RWPE1 (cell line): Measurements from ENCODE around the gene KIFAP3.
"Not testable (repeated sequence)": the region's sequence is repeated elsewhere in the genome, so short reads cannot be mapped to it uniquely, and the experiment has no call there.

Experiments
- CTCF ChIA-PET: fragments of 350-600 bp; sonication (Branson Sonifier 250); formaldehyde crosslinking; extraction: SDS; loops from one replicate; lab custom pipeline; 2021; lab: Yijun Ruan, JAX
- POLR2A ChIA-PET: fragments of 400-600 bp; formaldehyde crosslinking; extraction: SDS; loops from one replicate; lab custom pipeline; 2020; ENCODE audit warnings: antibody characterized with exemption; ENCODE audit not compliant: low non-redundant PET; lab: Yijun Ruan, JAX
- DNase-seq: peaks from one replicate; pipeline ENCODE4 v3.0.0; 2012; ENCODE audit warnings: low spot score
- H3K27ac ChIP-seq: fragments of 450-650 bp; 2 replicates; pipeline ENCODE4 v1.5.1; 2017
- CTCF ChIP-seq: fragments of 450-650 bp; conservative IDR thresholded peaks from 2 replicates; pipeline ENCODE4 v1.5.1; 2017; ENCODE audit warnings: low read depth, mild to moderate bottlenecking

KIFAP3 gene

GRCh38 chr1:170012920-170013319, 61.6 kb downstream of the KIFAP3 start:
- TF ChIP-seq CTCF, result no peak
- H3K27ac ChIP-seq, result no peak overlapping the region
- POLR2A ChIA-PET, result no interaction called here
- CTCF ChIA-PET, result no interaction called here
- no peak for DNase-seq

GRCh38 chr1:170010443-170010842, 64.1 kb downstream of the KIFAP3 start:
- no peak overlapping the region for H3K27ac ChIP-seq
- CTCF ChIA-PET, result interaction anchor here (0.6 to 1.0 kb wide), 6 partner anchors 11 to 920 kb away, joined by 3 to 4 read pairs (median 3); no protein-coding TSS in a partner anchor
- TF ChIP-seq CTCF, result 0 out of 2 replicates have a peak, but pooled peaks have one; percentile 8
- peak; percentile 14 for DNase-seq
- POLR2A ChIA-PET, result no interaction called here

- no peak for DNase-seq
- no peak for TF ChIP-seq CTCF
- CTCF ChIA-PET, result interaction anchor here (0.6 to 0.7 kb wide), 2 partner anchors 58 to 737 kb away, joined by 3 read pairs; no protein-coding TSS in a partner anchor
- H3K27ac ChIP-seq, result no peak overlapping the region
- POLR2A ChIA-PET, result no interaction called here
Measured at GRCh38 chr1:170009551-170009950, 64.9 kb downstream of the KIFAP3 start.

- POLR2A ChIA-PET, CTCF ChIA-PET: not testable (repeated sequence)
Measured at GRCh38 chr1:170008745-170009144, 65.8 kb downstream of the KIFAP3 start.

GRCh38 chr1:170003270-170003835, 71.1 kb downstream of the KIFAP3 start:
- POLR2A ChIA-PET, DNase-seq, H3K27ac ChIP-seq: not testable (repeated sequence)
- CTCF ChIA-PET, result interaction anchor here (0.6 kb wide), 1 partner anchor 1168 kb away, joined by 3 read pairs; no protein-coding TSS in a partner anchor

More at GRCh38 chr1:170008745-170009144, 65.8 kb downstream of the KIFAP3 start:
- not testable (repeated sequence) for H3K27ac ChIP-seq, DNase-seq

- no peak for DNase-seq
- no peak for TF ChIP-seq CTCF
- no peak overlapping the region for H3K27ac ChIP-seq
- CTCF ChIA-PET, result no interaction called here
- POLR2A ChIA-PET, result no interaction called here
Measured at GRCh38 chr1:170001266-170001665, 73.2 kb downstream of the KIFAP3 start.

GRCh38 chr1:169999761-170000160, 74.7 kb downstream of the KIFAP3 start:
- no peak for TF ChIP-seq CTCF
- H3K27ac ChIP-seq, result no peak overlapping the region
- ChIA-PET CTCF (interaction anchor here (0.7 to 1.0 kb wide), 2 partner anchors 10 to 15 kb away, joined by 3 read pairs; no protein-coding TSS in a partner anchor), POLR2A (no interaction called here)
- no peak for DNase-seq
